GM04504 (cell line): ENCODE data around the gene SLC35A1.

Source experiments
- DNase-seq: peaks from one replicate; pipeline ENCODE4 v3.0.0-alpha.2; 2012; ENCODE audit warnings: low read depth

Gene SLC35A1

DNA sequence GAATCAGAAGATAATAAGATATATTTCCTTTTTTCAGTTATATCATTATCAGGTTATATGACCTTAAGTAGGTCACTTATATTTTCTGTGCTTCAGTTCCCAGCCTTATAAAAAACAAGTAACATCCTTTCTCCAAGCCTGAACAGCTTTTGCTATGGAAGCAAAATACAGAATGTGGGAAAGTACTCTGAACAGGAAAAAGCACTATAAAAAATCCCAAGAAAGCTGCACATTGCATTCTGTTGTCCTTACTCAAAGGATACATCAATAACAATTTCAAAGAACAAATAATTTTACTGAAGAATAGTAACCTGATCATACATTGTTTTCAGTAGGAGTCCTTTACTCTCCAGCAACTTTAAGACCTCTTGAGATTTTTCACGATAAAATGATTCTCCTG lies 56.4 kb downstream of the SLC35A1 start:
- no peak for DNase-seq

GRCh38 chr6:87534377-87535047 lies 61.7 kb downstream of the SLC35A1 start:
- no peak for DNase-seq

GRCh38 chr6:87538510-87539260 lies 65.9 kb downstream of the SLC35A1 start:
- DNase-seq = no peak

DNA sequence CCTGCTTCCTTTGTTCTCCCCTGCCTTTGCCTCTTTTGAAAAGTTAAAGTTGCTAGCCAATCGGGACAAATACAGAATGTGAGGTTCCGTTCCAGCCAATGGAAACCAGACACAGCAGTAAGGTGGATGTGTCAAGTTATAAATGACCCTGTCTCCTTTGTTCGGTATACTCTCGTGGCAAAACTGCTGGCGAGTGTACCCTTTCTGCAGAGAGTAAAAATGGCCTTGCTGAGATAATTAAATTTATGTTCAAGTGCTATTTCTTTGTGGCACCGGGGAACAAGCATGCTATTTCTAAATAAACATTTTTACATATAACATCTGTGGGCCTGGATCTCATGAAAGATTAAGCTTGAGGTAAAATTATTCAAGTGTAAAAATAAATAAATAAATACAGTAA lies 66.8 kb downstream of the SLC35A1 start:
- DNase-seq = no peak

DNA sequence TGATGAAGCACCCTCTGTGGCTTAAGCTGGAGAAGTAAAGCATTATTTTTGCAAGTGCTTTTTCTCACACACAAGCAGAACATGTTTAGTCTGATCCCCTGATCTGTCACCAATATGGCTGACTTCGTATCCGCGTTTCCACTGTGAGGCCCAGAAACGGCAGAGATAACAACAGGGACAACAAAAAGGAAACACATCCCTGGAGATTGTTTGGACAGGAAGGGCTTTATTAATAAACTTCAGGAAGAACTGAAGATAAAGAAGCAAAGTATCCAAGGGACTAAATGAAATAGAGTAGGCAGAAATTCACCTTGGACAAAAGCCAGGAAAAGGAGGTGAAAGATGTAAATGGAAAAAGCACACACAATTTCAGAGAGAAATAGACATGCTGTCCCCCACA lies 67.8 kb downstream of the SLC35A1 start:
- no peak for DNase-seq

DNA sequence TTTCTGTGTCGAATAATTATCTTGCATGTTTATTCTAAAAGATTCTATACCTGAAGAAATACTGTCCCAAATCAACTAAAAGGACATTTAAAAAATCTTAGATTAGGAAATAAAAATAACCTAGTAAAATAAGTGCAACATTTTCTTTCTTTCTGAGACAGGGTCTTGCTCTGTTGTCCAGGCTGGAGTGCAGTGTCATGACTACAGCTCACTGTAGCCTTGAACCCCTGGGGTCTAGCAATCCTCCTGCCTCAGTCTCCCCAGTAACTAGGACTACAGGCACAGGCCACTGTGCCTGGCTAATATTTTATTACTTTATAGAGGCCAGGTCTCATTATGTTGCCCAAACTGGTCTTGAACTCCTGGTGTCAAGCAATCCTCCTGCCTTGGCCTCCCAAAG lies 68.3 kb downstream of the SLC35A1 start:
- DNase-seq = no peak

DNA sequence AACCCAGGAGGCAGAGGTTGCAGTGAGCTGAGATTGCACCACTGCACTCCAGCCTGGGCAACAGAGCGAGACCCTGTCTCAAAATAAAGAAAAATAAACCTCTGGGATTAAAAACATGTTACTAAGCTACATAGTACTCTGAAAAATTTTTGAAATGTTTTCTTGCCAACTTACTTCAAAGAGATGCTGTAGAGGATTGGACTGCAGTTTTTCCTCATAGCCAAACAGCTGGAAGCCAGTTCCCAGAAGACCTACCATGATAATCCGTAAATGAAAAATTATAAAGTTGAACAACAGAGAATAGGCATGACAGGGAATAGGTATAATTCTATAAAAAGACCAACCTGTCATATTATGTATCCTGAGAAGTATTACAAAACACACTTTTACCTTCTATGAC lies 69.0 kb downstream of the SLC35A1 start:
- no peak for DNase-seq

DNA sequence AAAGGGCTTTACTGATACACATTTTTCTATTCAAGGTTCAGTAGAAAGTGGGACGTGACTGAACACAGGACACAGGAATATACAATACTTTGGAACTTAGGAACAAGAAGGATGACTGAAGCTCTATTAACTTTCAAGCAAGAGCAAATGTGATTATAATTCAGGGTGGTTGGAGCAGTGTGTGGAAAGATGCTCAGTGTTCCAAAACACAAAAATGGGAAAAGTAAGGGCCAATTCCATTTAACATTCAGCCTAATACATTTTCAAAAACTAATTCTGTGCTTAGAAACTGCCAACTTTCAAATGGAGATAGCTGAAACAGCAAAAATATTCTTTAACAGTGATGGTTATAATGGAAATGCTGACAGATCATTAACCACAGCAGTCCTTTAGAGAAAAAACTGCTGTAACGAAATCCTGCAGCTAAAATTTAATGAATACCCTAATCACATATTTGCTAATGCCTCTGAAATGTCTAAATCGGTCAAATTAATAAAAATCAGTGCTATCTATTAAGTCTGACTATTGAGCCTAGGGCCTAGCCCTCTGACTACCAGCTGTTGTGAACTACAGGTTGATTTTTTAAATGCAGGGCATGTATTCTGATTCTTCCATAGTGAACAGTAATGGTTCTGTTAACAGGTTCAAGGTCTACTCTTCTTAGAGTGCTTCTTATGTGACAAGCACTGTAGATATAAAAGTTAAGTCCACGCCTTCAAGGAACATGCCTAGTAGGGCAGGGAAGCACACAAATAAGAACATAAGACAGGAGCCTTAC lies 71.1 kb downstream of the SLC35A1 start:
- DNase-seq = no peak

GRCh38 chr6:87544474-87544735 lies 71.6 kb downstream of the SLC35A1 start:
- no peak for DNase-seq

DNA sequence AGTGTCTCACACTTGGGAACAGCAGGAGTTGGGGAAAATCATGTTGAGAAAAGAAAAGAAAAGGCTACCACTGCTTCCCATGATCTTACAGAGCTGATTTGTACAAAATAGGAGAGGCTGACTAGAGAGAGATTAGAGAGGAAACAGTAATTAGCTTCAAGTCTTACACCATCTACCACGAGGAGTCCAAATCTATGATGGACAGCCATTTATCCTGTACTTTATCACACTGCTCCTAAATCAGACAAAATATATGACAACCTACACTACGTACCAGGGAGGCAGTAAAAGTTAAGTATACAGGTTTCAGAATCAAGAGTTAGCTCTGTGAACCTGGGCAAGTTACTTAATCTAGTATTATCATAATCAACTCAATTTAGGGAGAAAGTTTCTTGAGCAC lies 79.0 kb downstream of the SLC35A1 start:
- no peak for DNase-seq

DNA sequence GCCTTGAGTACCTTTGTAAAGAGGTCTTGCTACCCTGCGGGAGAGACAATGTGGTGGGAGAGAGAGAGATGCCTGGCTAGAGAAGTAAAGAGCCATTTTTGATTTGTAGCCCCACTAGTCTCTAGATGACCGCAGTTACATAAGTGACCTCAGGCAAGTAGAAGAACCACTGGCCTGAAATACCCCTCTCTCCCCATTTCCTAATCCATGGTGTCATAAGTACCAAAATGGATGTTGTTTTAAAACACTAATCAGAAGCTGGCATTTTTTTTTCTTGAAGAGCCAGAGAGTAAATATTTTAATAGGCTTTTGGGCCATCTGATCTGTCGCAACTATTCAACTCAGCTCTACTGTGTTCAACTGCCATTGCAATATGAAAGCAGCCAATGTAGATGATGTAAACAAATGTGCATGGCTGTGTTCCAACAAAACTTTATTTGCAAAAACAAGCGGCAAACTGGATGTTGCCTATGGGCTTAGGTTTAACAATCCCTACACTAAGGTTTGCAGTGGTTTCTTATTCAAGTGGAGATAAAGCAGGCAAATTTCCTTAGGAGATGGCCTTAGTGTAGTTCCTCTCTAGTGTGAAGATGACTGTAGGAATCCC lies 80.5 kb downstream of the SLC35A1 start:
- no peak for DNase-seq

DNA sequence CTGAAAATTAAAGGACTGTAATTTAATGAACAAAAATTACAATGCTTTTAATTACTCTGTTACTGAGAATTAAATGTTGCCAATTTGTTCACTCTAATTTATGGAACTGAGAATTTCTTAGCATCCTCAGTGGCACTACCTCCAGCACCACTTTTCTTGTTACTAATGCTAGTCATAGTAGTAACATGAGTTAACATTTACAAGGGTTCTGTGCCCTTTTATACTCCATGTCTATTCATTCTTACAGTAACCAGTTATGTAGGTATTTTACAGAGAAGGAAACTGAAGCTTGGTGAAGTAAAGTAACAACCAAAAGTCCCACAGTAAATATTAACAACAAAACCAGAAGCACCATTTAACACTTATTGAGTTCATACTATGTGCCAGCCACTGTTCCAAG lies 82.7 kb downstream of the SLC35A1 start:
- DNase-seq = no peak

DNA sequence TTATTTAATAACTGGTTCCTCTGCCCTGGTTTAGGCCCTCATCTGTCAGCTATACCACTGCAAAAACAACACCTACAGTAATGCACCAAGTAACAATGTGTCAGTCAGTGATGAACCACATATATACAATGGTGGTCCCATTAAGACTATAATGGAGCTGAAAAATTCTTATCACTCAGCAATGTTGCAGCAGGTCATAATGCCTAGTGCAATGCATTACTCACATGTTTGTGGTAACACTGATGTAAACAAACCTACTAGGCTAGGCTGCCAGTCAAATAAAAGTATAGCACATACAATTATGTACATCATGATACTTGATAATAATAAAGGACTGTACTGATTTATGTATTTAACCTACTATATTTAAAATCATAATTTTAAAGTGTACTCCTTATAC lies 85.7 kb downstream of the SLC35A1 start:
- DNase-seq = no peak

GRCh38 chr6:87561017-87561416 lies 88.2 kb downstream of the SLC35A1 start:
- DNase-seq = no peak
